GM12892 (cell line): ENCODE results near the gene GJC3.
"Not testable (repeated sequence)": the region's sequence is repeated elsewhere in the genome, so short reads cannot be mapped to it uniquely, and the experiment has no call there.

Source experiments
- DNase-seq: peaks from one replicate; pipeline ENCODE4 v3.0.0; 2011; ENCODE audit not compliant: insufficient read length
- FAIRE-seq: peaks from 2 replicates; lab custom pipeline; 2011; peaks lifted over from hg19 to GRCh38; lab: Jason Lieb, UNC
- POLR2A ChIP-seq: IDR thresholded peaks from 2 replicates; pipeline ENCODE4 v1.6.1; 2011; ENCODE audit warnings: low read depth, low read length, control low read depth
- POLR2AphosphoS5 ChIP-seq: IDR thresholded peaks from 2 replicates; pipeline ENCODE4 v1.6.1; 2011; ENCODE audit warnings: low read depth, low read length, control low read depth
- TAF1 ChIP-seq: IDR thresholded peaks from 2 replicates; pipeline ENCODE4 v1.6.1; 2011; ENCODE audit warnings: low read depth, mild to moderate bottlenecking, control low read depth, low read length, borderline replicate concordance

GJC3 gene

GRCh38 chr7:99949645-99950228 is 20.3 kb upstream of the GJC3 start:
- FAIRE-seq (no peak), DNase-seq (no peak)
- no peak for TF ChIP-seq POLR2A
- TF ChIP-seq TAF1 = no peak
- TF ChIP-seq POLR2AphosphoS5 = no peak

GRCh38 chr7:99947608-99948007 is 18.2 kb upstream of the GJC3 start:
- DNase-seq = no peak
- no peak for FAIRE-seq
- TF ChIP-seq POLR2AphosphoS5 (no peak), TAF1 (no peak), POLR2A (no peak)

- FAIRE-seq = no peak
- TF ChIP-seq POLR2AphosphoS5 = no peak
- TF ChIP-seq POLR2A = no peak
- no peak for TF ChIP-seq TAF1
- DNase-seq = no peak
Observed at GRCh38 chr7:99944497-99945070, 15.2 kb upstream of the GJC3 start.

DNA sequence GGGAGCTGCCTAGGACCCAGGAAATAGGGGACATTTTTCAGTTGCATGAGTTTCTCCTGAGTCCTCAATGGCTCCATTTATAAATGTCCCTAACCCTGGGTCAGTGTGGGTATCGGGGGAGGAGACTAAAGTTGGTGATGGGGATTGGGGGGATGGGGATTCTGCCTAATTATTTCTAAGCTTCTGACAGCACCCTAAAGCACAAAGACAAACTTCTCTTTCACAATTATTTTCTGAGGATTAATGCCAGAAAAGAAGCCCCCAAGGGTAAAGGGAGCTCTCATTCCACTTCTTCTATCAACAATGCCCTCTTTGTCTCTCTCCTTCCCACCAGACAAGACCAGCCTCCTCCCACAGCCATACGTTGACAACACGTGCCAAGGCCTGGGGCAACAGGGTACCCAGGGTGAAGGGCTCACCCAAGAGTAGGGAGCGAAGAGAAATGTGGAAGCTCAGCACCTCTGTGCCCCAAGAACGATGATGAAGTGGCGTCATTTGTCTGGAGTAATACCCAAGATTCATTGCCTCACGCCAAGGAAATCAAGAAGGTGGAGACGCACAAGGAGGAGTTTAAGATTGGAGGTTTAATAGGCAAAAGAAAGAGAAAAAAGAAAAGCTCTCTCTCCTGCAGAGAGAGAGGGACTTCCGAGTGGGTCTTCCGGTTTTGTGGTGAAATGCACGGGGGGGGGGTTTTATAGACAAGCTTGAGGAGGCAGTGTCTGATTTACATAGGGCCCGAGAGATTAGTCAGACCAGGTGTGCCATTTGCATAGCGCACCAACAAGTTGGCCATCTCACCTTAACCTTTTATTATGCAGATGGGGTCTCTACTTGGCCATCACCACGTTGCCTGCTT is 14.4 kb upstream of the GJC3 start:
- FAIRE-seq (no peak), DNase-seq (no peak)
- TF ChIP-seq POLR2AphosphoS5 (no peak), TAF1 (no peak), POLR2A (no peak)

GRCh38 chr7:99938296-99938695 is 8.9 kb upstream of the GJC3 start:
- no peak for TF ChIP-seq TAF1
- no peak for TF ChIP-seq POLR2AphosphoS5
- no peak for TF ChIP-seq POLR2A
- no peak for FAIRE-seq
- no peak for DNase-seq

- not testable (repeated sequence) for FAIRE-seq, DNase-seq
Observed at GRCh38 chr7:99935009-99935408, 5.6 kb upstream of the GJC3 start.

GRCh38 chr7:99930376-99930775 is 956 bp upstream of the GJC3 start:
- DNase-seq (no peak), FAIRE-seq (no peak)
- TF ChIP-seq POLR2A (no peak), POLR2AphosphoS5 (no peak)

DNA sequence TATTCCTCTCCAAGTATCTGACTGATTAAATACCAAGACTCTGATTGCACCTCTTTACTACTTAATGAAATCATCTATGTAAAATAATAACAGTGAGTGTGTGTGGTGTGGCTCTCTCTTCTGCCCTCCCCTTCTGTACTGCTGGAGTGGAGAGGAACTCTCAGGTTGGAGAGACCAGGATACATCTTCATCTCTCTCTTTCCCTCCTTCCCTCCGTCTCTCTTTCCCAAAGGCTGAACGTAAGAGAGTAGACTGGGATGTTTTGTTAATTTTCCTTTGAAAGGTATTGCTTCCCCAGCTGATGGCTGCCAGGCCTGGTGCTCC is 272 bp upstream of the GJC3 start:
- TF ChIP-seq POLR2A = no peak
- TF ChIP-seq TAF1 = no peak
- TF ChIP-seq POLR2AphosphoS5 = no peak
- DNase-seq (no peak), FAIRE-seq (no peak)

- TF ChIP-seq POLR2A = no peak
- TF ChIP-seq POLR2AphosphoS5 = no peak
- TF ChIP-seq TAF1 = no peak
- DNase-seq = no peak
- FAIRE-seq = no peak
Observed at GRCh38 chr7:99928188-99928587, 1.2 kb downstream of the GJC3 start.

GRCh38 chr7:99927536-99927935 is 1.9 kb downstream of the GJC3 start:
- no peak for DNase-seq
- no peak for TF ChIP-seq TAF1
- no peak for TF ChIP-seq POLR2AphosphoS5
- no peak for TF ChIP-seq POLR2A
- FAIRE-seq = no peak

DNA sequence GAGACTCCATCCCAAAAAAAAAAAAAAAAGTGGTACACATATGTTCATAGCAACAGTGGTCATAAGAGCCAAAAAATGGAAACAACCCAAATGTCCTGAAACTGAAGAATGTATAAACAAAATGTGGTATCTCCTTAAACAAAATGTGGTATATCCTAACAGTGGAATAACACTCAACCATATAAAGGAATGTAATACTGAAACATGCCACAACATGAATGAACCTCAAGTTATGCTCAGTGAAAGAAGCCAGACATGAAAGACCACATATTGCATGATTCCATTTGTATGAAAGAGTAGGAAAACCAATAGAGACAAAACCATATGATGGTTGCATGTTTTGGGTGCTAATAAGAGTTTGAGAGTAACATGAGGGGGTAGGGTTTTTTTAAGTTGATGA is 3.1 kb downstream of the GJC3 start:
- DNase-seq (no peak), FAIRE-seq (no peak)
- TF ChIP-seq POLR2A (no peak), POLR2AphosphoS5 (no peak), TAF1 (no peak)

- FAIRE-seq = no peak
- no peak for DNase-seq
- TF ChIP-seq POLR2AphosphoS5 (no peak), TAF1 (no peak), POLR2A (no peak)
Observed at GRCh38 chr7:99923200-99923599, 6.2 kb downstream of the GJC3 start.
